PC-3 (cell line): ENCODE data around the gene FAM186B.

Experiments
- EZH2 ChIP-seq: fragments of 300-600 bp; sonication (generic); IDR thresholded peaks from one replicate; pipeline ENCODE4 v1.6.1; 2017; ENCODE audit warnings: antibody characterized with exemption, mild to moderate bottlenecking, low read length; ENCODE audit not compliant: unreplicated experiment
- TF ChIP-seq, protein P1 (sequence below): fragments of 300-600 bp; sonication (generic); conservative IDR thresholded peaks from 2 replicates; pipeline ENCODE4 v1.5.1; 2017; ENCODE audit warnings: antibody characterized with exemption, low read depth, mild to moderate bottlenecking, low read length

DNA sequence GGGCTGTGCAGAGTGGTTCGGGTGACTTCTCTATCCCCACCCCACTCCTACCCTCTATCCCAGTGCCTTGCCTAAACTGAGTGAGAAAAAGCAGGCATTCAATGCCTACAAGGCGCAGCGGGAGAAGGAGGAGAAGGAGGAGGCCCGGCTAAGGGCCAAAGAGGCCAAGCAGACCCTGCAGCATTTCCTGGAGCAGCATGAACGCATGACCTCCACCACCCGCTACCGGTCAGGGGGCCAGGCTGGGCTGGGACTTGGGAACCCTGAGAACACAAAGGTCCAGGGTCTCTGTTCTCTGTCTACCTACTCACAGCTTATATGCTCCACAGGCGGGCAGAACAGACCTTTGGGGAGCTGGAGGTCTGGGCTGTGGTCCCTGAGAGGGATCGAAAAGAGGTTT lies 29.6 kb upstream of the FAM186B start:
- TF ChIP-seq, protein P1, sequence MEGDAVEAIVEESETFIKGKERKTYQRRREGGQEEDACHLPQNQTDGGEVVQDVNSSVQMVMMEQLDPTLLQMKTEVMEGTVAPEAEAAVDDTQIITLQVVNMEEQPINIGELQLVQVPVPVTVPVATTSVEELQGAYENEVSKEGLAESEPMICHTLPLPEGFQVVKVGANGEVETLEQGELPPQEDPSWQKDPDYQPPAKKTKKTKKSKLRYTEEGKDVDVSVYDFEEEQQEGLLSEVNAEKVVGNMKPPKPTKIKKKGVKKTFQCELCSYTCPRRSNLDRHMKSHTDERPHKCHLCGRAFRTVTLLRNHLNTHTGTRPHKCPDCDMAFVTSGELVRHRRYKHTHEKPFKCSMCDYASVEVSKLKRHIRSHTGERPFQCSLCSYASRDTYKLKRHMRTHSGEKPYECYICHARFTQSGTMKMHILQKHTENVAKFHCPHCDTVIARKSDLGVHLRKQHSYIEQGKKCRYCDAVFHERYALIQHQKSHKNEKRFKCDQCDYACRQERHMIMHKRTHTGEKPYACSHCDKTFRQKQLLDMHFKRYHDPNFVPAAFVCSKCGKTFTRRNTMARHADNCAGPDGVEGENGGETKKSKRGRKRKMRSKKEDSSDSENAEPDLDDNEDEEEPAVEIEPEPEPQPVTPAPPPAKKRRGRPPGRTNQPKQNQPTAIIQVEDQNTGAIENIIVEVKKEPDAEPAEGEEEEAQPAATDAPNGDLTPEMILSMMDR: no peak
- TF ChIP-seq EZH2: no peak
